PC-3 (cell line): ENCODE measurements around the gene LAMTOR3. TPM values are rescaled to one million over a fixed set of nuclear protein-coding genes. Genes with fewer than 3 reads are reported as not detected.
A peak's percentile ranks its signal among the peaks of the same experiment; 100 is the strongest.

Experiments used
- ATAC-seq: fragments of 200-7000 bp; cut with Tn5 transposase; 2 replicates; pipeline ENCODE4 v1.9.1; 2020; ENCODE audit warnings: mild to moderate bottlenecking, moderate library complexity
- BruUV-seq: library from RNA; stranded (reverse); fragments of 400-500 nt; replicated peaks from 2 replicates; lab custom pipeline; 2021; lab: Mats Ljungman, UMichigan
- CTCF ChIA-PET: fragments of 300-600 bp; sonication (Branson Sonifier 250); formaldehyde crosslinking; loops from one replicate; lab custom pipeline; 2022; ENCODE audit warnings: antibody characterized with exemption; lab: Charles Lee
- POLR2A ChIA-PET: fragments of 300-600 bp; sonication (Branson Sonifier 250); formaldehyde crosslinking; loops from one replicate; lab custom pipeline; 2022; ENCODE audit warnings: antibody characterized with exemption; ENCODE audit not compliant: unreplicated experiment; lab: Charles Lee
- DNase-seq: peaks from one replicate; pipeline ENCODE4 v3.0.0-alpha.2; 2015
- H2AFZ ChIP-seq: fragments of 300-600 bp; sonication (generic); 2 replicates; pipeline ENCODE4 v1.6.0; 2016; ENCODE audit warnings: antibody characterized with exemption, low read length
- H3F3A ChIP-seq: fragments of 300-600 bp; sonication (generic); one replicate; pipeline ENCODE4 v1.6.0; 2017; ENCODE audit warnings: antibody characterized with exemption, low read length, control low read depth, mild to moderate bottlenecking; ENCODE audit not compliant: unreplicated experiment
- H3K27ac ChIP-seq: fragments of 300-600 bp; sonication (generic); 2 replicates; pipeline ENCODE4 v1.5.1; 2016; ENCODE audit warnings: mild to moderate bottlenecking, low read length
- H3K27me3 ChIP-seq: fragments of 300-600 bp; sonication (generic); 2 replicates; pipeline ENCODE4 v1.6.1; 2016; ENCODE audit warnings: low read length, mixed read lengths
- H3K36me3 ChIP-seq: fragments of 300-600 bp; sonication (generic); 2 replicates; pipeline ENCODE4 v1.6.1; 2016; ENCODE audit warnings: low read depth, mixed run types, low read length, mixed read lengths
- H3K4me1 ChIP-seq: fragments of 300-600 bp; sonication (generic); 2 replicates; pipeline ENCODE4 v1.5.1; 2016; ENCODE audit warnings: low read length; ENCODE audit not compliant: insufficient read depth
- H3K4me2 ChIP-seq: fragments of 300-600 bp; sonication (generic); 2 replicates; pipeline ENCODE4 v1.6.0; 2016; ENCODE audit warnings: low read length
- H3K4me3 ChIP-seq: fragments of 300-600 bp; sonication (generic); 2 replicates; pipeline ENCODE4 v1.5.1; 2016; ENCODE audit warnings: mild to moderate bottlenecking, low read length, mixed read lengths
- H3K79me2 ChIP-seq: fragments of 300-600 bp; sonication (generic); 2 replicates; pipeline ENCODE4 v1.6.1; 2017; ENCODE audit warnings: low read length, mixed read lengths
- H3K9ac ChIP-seq: fragments of 300-600 bp; sonication (generic); 2 replicates; pipeline ENCODE4 v1.6.0; 2016; ENCODE audit warnings: mild to moderate bottlenecking, low read length
- H3K9me2 ChIP-seq: fragments of 300-600 bp; sonication (generic); replicated peaks from 2 replicates; pipeline ENCODE4 v1.6.1; 2016; ENCODE audit warnings: mixed run types, low read length, mixed read lengths
- H3K9me3 ChIP-seq: fragments of 300-600 bp; sonication (generic); 2 replicates; pipeline ENCODE4 v1.6.1; 2016; ENCODE audit warnings: low read length, mixed read lengths
- H4K20me1 ChIP-seq: fragments of 300-600 bp; sonication (generic); 2 replicates; pipeline ENCODE4 v1.6.1; 2016; ENCODE audit warnings: low read length, mixed read lengths
- EZH2 ChIP-seq: fragments of 300-600 bp; sonication (generic); IDR thresholded peaks from one replicate; pipeline ENCODE4 v1.6.1; 2017; ENCODE audit warnings: antibody characterized with exemption, mild to moderate bottlenecking, low read length; ENCODE audit not compliant: unreplicated experiment
- EZH2phosphoT487 ChIP-seq: fragments of 300-600 bp; sonication (generic); IDR thresholded peaks from 2 replicates; pipeline ENCODE4 v1.6.1; 2018; ENCODE audit warnings: mild to moderate bottlenecking, antibody characterized with exemption, low read length, borderline replicate concordance
- intact Hi-C: fragments of 100-400 bp; cut with micrococcal nuclease; formaldehyde crosslinking; loops from 2 replicates; pipeline ENCODE4 v1.9.0; 2023
- total RNA-seq: library from RNA; depleted of rRNA; stranded (reverse); fragments of >200 nt; gene quantifications from 2 replicates; pipeline ENCODE4 v1.2.3, GENCODE V29; 2014
- TF ChIP-seq, protein P1 (sequence below): fragments of 300-600 bp; sonication (generic); conservative IDR thresholded peaks from 2 replicates; pipeline ENCODE4 v1.5.1; 2017; ENCODE audit warnings: antibody characterized with exemption, low read depth, mild to moderate bottlenecking, low read length

The LAMTOR3 gene
- total RNA-seq, 1 experiment from 2014 or later, result 14.0 TPM

DNA sequence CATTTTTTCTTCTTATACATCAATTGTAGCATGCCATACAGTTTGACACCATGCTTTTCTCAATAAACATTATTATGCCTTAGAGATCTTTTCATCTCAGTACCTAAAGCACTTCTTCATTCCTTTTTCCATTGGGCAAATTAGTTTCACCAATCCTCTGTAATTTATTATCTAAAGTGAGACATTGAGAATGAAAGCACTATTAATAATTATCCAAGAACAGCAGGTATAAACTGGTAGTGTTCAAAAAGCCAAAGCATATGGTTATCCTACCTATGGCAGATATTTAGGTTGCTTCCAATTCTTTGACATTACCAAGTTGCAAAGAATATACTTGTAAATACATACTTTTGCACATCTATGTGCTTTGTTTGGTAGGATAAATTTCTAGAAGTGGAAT is 15.6 kb downstream of the LAMTOR3 start:
- H3K9me2 ChIP-seq, result no peaks in the 10 kb centered on the region
- no peak overlapping the region for H3K4me2 ChIP-seq
- ChIA-PET POLR2A (no interaction called here), CTCF (no interaction called here)
- no peaks in the 10 kb centered on the region for H3F3A ChIP-seq
- H3K36me3 ChIP-seq, result peaks cover 16% of the 10 kb centered on the region; the same call in 1 of the 2 replicates
- no peak overlapping the region for H3K4me3 ChIP-seq
- H3K27ac ChIP-seq, result no peak overlapping the region
- DNase-seq (no peak), ATAC-seq (no peak)
- no peaks in the 10 kb centered on the region for H3K79me2 ChIP-seq
- TF ChIP-seq EZH2, result no peak
- no peak for TF ChIP-seq EZH2phosphoT487
- TF ChIP-seq, protein P1, sequence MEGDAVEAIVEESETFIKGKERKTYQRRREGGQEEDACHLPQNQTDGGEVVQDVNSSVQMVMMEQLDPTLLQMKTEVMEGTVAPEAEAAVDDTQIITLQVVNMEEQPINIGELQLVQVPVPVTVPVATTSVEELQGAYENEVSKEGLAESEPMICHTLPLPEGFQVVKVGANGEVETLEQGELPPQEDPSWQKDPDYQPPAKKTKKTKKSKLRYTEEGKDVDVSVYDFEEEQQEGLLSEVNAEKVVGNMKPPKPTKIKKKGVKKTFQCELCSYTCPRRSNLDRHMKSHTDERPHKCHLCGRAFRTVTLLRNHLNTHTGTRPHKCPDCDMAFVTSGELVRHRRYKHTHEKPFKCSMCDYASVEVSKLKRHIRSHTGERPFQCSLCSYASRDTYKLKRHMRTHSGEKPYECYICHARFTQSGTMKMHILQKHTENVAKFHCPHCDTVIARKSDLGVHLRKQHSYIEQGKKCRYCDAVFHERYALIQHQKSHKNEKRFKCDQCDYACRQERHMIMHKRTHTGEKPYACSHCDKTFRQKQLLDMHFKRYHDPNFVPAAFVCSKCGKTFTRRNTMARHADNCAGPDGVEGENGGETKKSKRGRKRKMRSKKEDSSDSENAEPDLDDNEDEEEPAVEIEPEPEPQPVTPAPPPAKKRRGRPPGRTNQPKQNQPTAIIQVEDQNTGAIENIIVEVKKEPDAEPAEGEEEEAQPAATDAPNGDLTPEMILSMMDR, result no peak
- no peak overlapping the region for H2AFZ ChIP-seq
- no peaks in the 10 kb centered on the region for H3K27me3 ChIP-seq
- H3K9me3 ChIP-seq, result no peaks in the 10 kb centered on the region
- no peaks in the 10 kb centered on the region for H3K4me1 ChIP-seq
- H3K9ac ChIP-seq, result no peak overlapping the region
- no peaks in the 10 kb centered on the region for H4K20me1 ChIP-seq
- intact Hi-C loops, result no loop called here
- no TSS peak for BruUV-seq

- Histone ChIP-seq H3K4me3 (no peak overlapping the region), H3K4me2 (no peak overlapping the region), H3F3A (no peaks in the 10 kb centered on the region), H3K27me3 (no peaks in the 10 kb centered on the region), H3K36me3 (peaks cover 12% of the 10 kb centered on the region; the same call in 1 of the 2 replicates), H4K20me1 (no peaks in the 10 kb centered on the region), H3K27ac (no peak overlapping the region), H3K4me1 (no peaks in the 10 kb centered on the region), H2AFZ (no peak overlapping the region), H3K9me2 (no peaks in the 10 kb centered on the region), H3K9ac (no peak overlapping the region), H3K9me3 (no peaks in the 10 kb centered on the region), H3K79me2 (no peaks in the 10 kb centered on the region)
- CTCF ChIA-PET, result no interaction called here
- no TSS peak for BruUV-seq
- intact Hi-C loops, result no loop called here
- DNase-seq (no peak), ATAC-seq (no peak)
- POLR2A ChIA-PET, result no interaction called here
- TF ChIP-seq EZH2phosphoT487, result no peak
- TF ChIP-seq, protein P1, result no peak
- no peak for TF ChIP-seq EZH2
These were observed 17.3 kb downstream of the LAMTOR3 start for GRCh38 chr4:99876946-99877345.

DNA sequence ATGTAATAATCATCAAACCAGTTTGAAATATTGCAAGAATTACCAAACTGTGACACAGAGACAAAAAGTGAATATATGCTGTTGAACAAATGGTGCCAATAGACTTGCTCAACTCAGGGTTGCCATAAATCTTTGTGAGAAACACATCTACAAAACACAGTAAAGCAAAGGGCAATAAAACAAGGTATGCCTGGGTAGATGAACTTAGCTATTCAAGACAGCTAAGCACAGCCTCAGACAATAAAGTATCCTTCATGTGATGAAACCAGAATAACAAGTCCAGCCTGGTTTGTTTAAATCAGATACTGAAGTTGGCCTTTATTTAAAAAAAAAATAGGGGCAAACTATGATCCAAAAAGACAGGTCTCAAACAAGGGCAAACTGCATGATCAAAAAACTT is 19.2 kb downstream of the LAMTOR3 start:
- H3F3A ChIP-seq, result no peaks in the 10 kb centered on the region
- H3K4me3 ChIP-seq, result no peak overlapping the region
- CTCF ChIA-PET, result no interaction called here
- H3K27me3 ChIP-seq, result no peaks in the 10 kb centered on the region
- ATAC-seq (no peak), DNase-seq (peak; percentile 30)
- no peak overlapping the region for H3K4me2 ChIP-seq
- no peak overlapping the region for H3K27ac ChIP-seq
- POLR2A ChIA-PET, result interaction anchor here (0.7 kb wide), 1 partner anchor 164 kb away, joined by 3 read pairs; no protein-coding TSS in a partner anchor
- no peaks in the 10 kb centered on the region for H3K9me3 ChIP-seq
- H3K36me3 ChIP-seq, result 0 out of 2 replicates have a peak, but pooled peaks cover 6% of the 10 kb centered on the region
- no peaks in the 10 kb centered on the region for H3K9me2 ChIP-seq
- intact Hi-C loops, result no loop called here
- H2AFZ ChIP-seq, result no peak overlapping the region
- H3K4me1 ChIP-seq, result no peaks in the 10 kb centered on the region
- BruUV-seq, result no TSS peak
- no peaks in the 10 kb centered on the region for H3K79me2 ChIP-seq
- TF ChIP-seq EZH2phosphoT487, result no peak
- TF ChIP-seq EZH2, result no peak
- TF ChIP-seq, protein P1, result no peak
- no peak overlapping the region for H3K9ac ChIP-seq
- no peaks in the 10 kb centered on the region for H4K20me1 ChIP-seq
